PC-3 (cell line): ENCODE measurements around the gene WDR7. TPM values are rescaled to one million over a fixed set of nuclear protein-coding genes. Genes with fewer than 3 reads are reported as not detected.

Experiments
- ATAC-seq: fragments of 200-7000 bp; cut with Tn5 transposase; 2 replicates; pipeline ENCODE4 v1.9.1; 2020; ENCODE audit warnings: mild to moderate bottlenecking, moderate library complexity
- BruUV-seq: library from RNA; stranded (reverse); fragments of 400-500 nt; replicated peaks from 2 replicates; lab custom pipeline; 2021; lab: Mats Ljungman, UMichigan
- CTCF ChIA-PET: fragments of 300-600 bp; sonication (Branson Sonifier 250); formaldehyde crosslinking; loops from one replicate; lab custom pipeline; 2022; ENCODE audit warnings: antibody characterized with exemption; lab: Charles Lee
- POLR2A ChIA-PET: fragments of 300-600 bp; sonication (Branson Sonifier 250); formaldehyde crosslinking; loops from one replicate; lab custom pipeline; 2022; ENCODE audit warnings: antibody characterized with exemption; ENCODE audit not compliant: unreplicated experiment; lab: Charles Lee
- DNase-seq: peaks from one replicate; pipeline ENCODE4 v3.0.0-alpha.2; 2015
- H2AFZ ChIP-seq: fragments of 300-600 bp; sonication (generic); 2 replicates; pipeline ENCODE4 v1.6.0; 2016; ENCODE audit warnings: antibody characterized with exemption, low read length
- H3F3A ChIP-seq: fragments of 300-600 bp; sonication (generic); one replicate; pipeline ENCODE4 v1.6.0; 2017; ENCODE audit warnings: antibody characterized with exemption, low read length, control low read depth, mild to moderate bottlenecking; ENCODE audit not compliant: unreplicated experiment
- H3K27ac ChIP-seq: fragments of 300-600 bp; sonication (generic); 2 replicates; pipeline ENCODE4 v1.5.1; 2016; ENCODE audit warnings: mild to moderate bottlenecking, low read length
- H3K27me3 ChIP-seq: fragments of 300-600 bp; sonication (generic); 2 replicates; pipeline ENCODE4 v1.6.1; 2016; ENCODE audit warnings: low read length, mixed read lengths
- H3K36me3 ChIP-seq: fragments of 300-600 bp; sonication (generic); 2 replicates; pipeline ENCODE4 v1.6.1; 2016; ENCODE audit warnings: low read depth, mixed run types, low read length, mixed read lengths
- H3K4me1 ChIP-seq: fragments of 300-600 bp; sonication (generic); 2 replicates; pipeline ENCODE4 v1.5.1; 2016; ENCODE audit warnings: low read length; ENCODE audit not compliant: insufficient read depth
- H3K4me2 ChIP-seq: fragments of 300-600 bp; sonication (generic); 2 replicates; pipeline ENCODE4 v1.6.0; 2016; ENCODE audit warnings: low read length
- H3K4me3 ChIP-seq: fragments of 300-600 bp; sonication (generic); 2 replicates; pipeline ENCODE4 v1.5.1; 2016; ENCODE audit warnings: mild to moderate bottlenecking, low read length, mixed read lengths
- H3K79me2 ChIP-seq: fragments of 300-600 bp; sonication (generic); 2 replicates; pipeline ENCODE4 v1.6.1; 2017; ENCODE audit warnings: low read length, mixed read lengths
- H3K9ac ChIP-seq: fragments of 300-600 bp; sonication (generic); 2 replicates; pipeline ENCODE4 v1.6.0; 2016; ENCODE audit warnings: mild to moderate bottlenecking, low read length
- H3K9me2 ChIP-seq: fragments of 300-600 bp; sonication (generic); replicated peaks from 2 replicates; pipeline ENCODE4 v1.6.1; 2016; ENCODE audit warnings: mixed run types, low read length, mixed read lengths
- H3K9me3 ChIP-seq: fragments of 300-600 bp; sonication (generic); 2 replicates; pipeline ENCODE4 v1.6.1; 2016; ENCODE audit warnings: low read length, mixed read lengths
- H4K20me1 ChIP-seq: fragments of 300-600 bp; sonication (generic); 2 replicates; pipeline ENCODE4 v1.6.1; 2016; ENCODE audit warnings: low read length, mixed read lengths
- EZH2 ChIP-seq: fragments of 300-600 bp; sonication (generic); IDR thresholded peaks from one replicate; pipeline ENCODE4 v1.6.1; 2017; ENCODE audit warnings: antibody characterized with exemption, mild to moderate bottlenecking, low read length; ENCODE audit not compliant: unreplicated experiment
- EZH2phosphoT487 ChIP-seq: fragments of 300-600 bp; sonication (generic); IDR thresholded peaks from 2 replicates; pipeline ENCODE4 v1.6.1; 2018; ENCODE audit warnings: mild to moderate bottlenecking, antibody characterized with exemption, low read length, borderline replicate concordance
- intact Hi-C: fragments of 100-400 bp; cut with micrococcal nuclease; formaldehyde crosslinking; loops from 2 replicates; pipeline ENCODE4 v1.9.0; 2023
- total RNA-seq: library from RNA; depleted of rRNA; stranded (reverse); fragments of >200 nt; gene quantifications from 2 replicates; pipeline ENCODE4 v1.2.3, GENCODE V29; 2014
- TF ChIP-seq, protein P1 (sequence below): fragments of 300-600 bp; sonication (generic); conservative IDR thresholded peaks from 2 replicates; pipeline ENCODE4 v1.5.1; 2017; ENCODE audit warnings: antibody characterized with exemption, low read depth, mild to moderate bottlenecking, low read length

The WDR7 gene
- total RNA-seq, 1 experiment from 2014 or later, result 16.0 TPM

DNA sequence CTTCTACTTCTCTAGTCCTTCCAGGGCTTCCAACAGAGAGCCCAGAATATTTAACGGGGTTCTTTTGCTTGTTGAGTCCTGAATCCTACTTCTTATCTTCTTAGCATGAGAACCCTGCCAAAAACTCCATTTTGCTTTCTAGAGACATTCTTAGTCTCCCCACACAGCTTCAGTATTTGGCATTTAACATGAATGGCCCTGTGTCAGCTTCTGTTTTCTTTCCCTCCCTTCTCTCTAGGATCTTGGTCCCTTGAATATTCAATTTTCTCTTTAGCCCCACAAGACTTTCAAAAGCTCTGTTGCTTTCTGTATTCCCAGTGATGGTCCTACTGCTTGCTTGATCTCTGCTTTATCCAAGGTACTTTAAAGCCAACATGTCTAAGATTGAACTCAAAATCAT, 89.5 kb downstream of the WDR7 start:
- Histone ChIP-seq H3K9me2 (no peaks in the 10 kb centered on the region), H2AFZ (no peak overlapping the region), H3K9me3 (no peaks in the 10 kb centered on the region), H3K36me3 (no peaks in the 10 kb centered on the region), H3K79me2 (no peaks in the 10 kb centered on the region), H3K27ac (no peak overlapping the region), H3K4me1 (no peaks in the 10 kb centered on the region), H3K27me3 (no peaks in the 10 kb centered on the region), H3K9ac (no peak overlapping the region), H4K20me1 (no peaks in the 10 kb centered on the region), H3K4me3 (no peak overlapping the region), H3K4me2 (no peak overlapping the region), H3F3A (no peaks in the 10 kb centered on the region)
- CTCF ChIA-PET, result no interaction called here
- POLR2A ChIA-PET, result no interaction called here
- ATAC-seq (no peak), DNase-seq (no peak)
- intact Hi-C loops, result loop anchor here (5.0 kb wide), 1 partner anchor 38 kb away; no protein-coding TSS in a partner anchor
- no TSS peak for BruUV-seq
- TF ChIP-seq EZH2phosphoT487 (no peak), EZH2 (no peak)
- TF ChIP-seq, protein P1, sequence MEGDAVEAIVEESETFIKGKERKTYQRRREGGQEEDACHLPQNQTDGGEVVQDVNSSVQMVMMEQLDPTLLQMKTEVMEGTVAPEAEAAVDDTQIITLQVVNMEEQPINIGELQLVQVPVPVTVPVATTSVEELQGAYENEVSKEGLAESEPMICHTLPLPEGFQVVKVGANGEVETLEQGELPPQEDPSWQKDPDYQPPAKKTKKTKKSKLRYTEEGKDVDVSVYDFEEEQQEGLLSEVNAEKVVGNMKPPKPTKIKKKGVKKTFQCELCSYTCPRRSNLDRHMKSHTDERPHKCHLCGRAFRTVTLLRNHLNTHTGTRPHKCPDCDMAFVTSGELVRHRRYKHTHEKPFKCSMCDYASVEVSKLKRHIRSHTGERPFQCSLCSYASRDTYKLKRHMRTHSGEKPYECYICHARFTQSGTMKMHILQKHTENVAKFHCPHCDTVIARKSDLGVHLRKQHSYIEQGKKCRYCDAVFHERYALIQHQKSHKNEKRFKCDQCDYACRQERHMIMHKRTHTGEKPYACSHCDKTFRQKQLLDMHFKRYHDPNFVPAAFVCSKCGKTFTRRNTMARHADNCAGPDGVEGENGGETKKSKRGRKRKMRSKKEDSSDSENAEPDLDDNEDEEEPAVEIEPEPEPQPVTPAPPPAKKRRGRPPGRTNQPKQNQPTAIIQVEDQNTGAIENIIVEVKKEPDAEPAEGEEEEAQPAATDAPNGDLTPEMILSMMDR, result no peak

GRCh38 chr18:56741685-56742084, 90.5 kb downstream of the WDR7 start:
- H3K27me3 ChIP-seq, result no peaks in the 10 kb centered on the region
- ATAC-seq (no peak), DNase-seq (no peak)
- H3K36me3 ChIP-seq, result no peaks in the 10 kb centered on the region
- H3K9ac ChIP-seq, result no peak overlapping the region
- POLR2A ChIA-PET, result no interaction called here
- H3K27ac ChIP-seq, result no peak overlapping the region
- H2AFZ ChIP-seq, result no peak overlapping the region
- H3K4me1 ChIP-seq, result no peaks in the 10 kb centered on the region
- no peak for TF ChIP-seq EZH2
- no peak for TF ChIP-seq EZH2phosphoT487
- TF ChIP-seq, protein P1, result no peak
- no peaks in the 10 kb centered on the region for H3F3A ChIP-seq
- no TSS peak for BruUV-seq
- H3K4me2 ChIP-seq, result no peak overlapping the region
- H3K9me2 ChIP-seq, result no peaks in the 10 kb centered on the region
- no peaks in the 10 kb centered on the region for H3K9me3 ChIP-seq
- no peaks in the 10 kb centered on the region for H3K79me2 ChIP-seq
- CTCF ChIA-PET, result no interaction called here
- H3K4me3 ChIP-seq, result no peak overlapping the region
- no peaks in the 10 kb centered on the region for H4K20me1 ChIP-seq
- intact Hi-C loops, result loop anchor here (5.0 kb wide), 1 partner anchor 39 kb away; no protein-coding TSS in a partner anchor

- Histone ChIP-seq H3K4me1 (no peaks in the 10 kb centered on the region), H3K27me3 (no peaks in the 10 kb centered on the region), H3K79me2 (no peaks in the 10 kb centered on the region), H3K9me3 (no peaks in the 10 kb centered on the region), H3K4me3 (no peak overlapping the region), H3K4me2 (no peak overlapping the region), H4K20me1 (no peaks in the 10 kb centered on the region), H3K27ac (no peak overlapping the region), H3K9me2 (no peaks in the 10 kb centered on the region), H3F3A (no peaks in the 10 kb centered on the region), H3K36me3 (no peaks in the 10 kb centered on the region), H2AFZ (no peak overlapping the region), H3K9ac (no peak overlapping the region)
- ChIA-PET POLR2A (no interaction called here), CTCF (interaction anchor here (0.5 kb wide), 1 partner anchor 244 kb away, joined by 6 read pairs; no protein-coding TSS in a partner anchor)
- intact Hi-C loops, result loop anchor here (5.0 kb wide), 1 partner anchor 41 kb away; no protein-coding TSS in a partner anchor
- ATAC-seq, result no peak
- no peak for DNase-seq
- no TSS peak for BruUV-seq
- no peak for TF ChIP-seq EZH2phosphoT487
- TF ChIP-seq, protein P1, result no peak
- no peak for TF ChIP-seq EZH2
Observed at GRCh38 chr18:56743115-56743514, 92.0 kb downstream of the WDR7 start.
